ENCODE measurements around the gene DPYD.

The DPYD gene

DNA sequence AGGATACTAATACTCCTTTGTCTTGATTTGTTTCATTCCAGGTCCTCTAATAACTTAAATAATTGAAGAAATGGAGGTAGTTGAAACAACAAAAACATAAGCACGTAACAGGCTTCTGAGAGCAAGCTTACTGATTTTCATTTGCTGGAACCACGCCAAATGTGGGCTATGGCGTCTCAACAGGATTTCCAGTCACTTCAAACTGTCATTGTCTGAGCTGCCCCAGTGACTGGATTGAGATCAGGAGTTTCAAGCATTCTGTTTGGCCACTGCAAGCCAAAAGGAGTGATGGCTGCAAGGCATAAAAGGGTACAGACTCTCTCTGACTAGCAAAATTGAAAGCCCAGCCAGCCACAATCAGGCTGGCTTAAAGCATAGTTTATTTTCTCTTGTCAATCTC is 289.9 kb downstream of the DPYD start:
- in situ Hi-C loops (cut with MboI; ENCODE audit: low sequenced_read_pairs), result no loop called here

- in situ Hi-C loops (cut with MboI; ENCODE audit: low sequenced_read_pairs), result no loop called here
Observed at GRCh38 chr1:97630281-97630680, 290.6 kb downstream of the DPYD start.

DNA sequence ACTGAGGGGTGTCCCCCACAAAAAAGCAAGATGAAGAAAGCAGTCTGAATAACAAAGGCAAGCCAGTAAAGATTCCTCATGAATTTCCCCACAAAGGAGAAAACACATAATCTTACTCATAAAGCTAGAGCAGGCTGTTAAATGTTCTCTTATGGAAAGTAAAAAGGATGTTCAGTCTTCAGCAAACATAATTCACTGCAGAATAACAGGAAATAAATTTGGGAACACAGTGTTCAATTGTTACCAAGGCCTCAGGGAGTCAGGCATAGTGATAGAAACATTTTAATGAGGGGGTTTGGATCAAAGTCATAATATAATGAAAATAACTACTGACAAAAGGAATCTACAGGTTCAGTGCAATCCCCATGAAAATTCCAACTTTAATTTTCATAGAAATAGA is 297.6 kb downstream of the DPYD start:
- in situ Hi-C loops (cut with MboI; ENCODE audit: low sequenced_read_pairs), result no loop called here

- in situ Hi-C loops (cut with MboI; ENCODE audit: low sequenced_read_pairs), result no loop called here
Observed at GRCh38 chr1:97621955-97622354, 298.9 kb downstream of the DPYD start.

GRCh38 chr1:97619706-97620105 is 301.1 kb downstream of the DPYD start:
- in situ Hi-C loops (cut with MboI; ENCODE audit: low sequenced_read_pairs), result no loop called here

DNA sequence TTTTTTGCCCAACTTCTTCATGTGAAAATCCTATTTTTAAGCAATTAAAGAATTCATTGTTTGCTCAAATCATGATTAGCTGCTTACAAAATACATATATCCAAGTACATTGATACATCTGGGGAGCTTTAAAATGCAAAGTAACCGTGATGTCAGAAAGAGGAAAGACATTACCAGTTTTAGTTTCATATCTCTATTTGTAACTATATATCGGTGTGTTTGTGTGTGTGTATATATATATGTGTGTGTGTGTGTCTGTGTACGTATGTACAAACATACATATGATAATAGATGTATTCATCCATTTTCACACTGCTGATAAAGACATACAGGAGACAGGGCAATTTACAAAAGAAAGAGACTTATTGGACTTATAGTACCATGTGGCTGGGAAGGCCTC is 310.1 kb downstream of the DPYD start:
- in situ Hi-C loops (cut with MboI; ENCODE audit: low sequenced_read_pairs), result no loop called here

DNA sequence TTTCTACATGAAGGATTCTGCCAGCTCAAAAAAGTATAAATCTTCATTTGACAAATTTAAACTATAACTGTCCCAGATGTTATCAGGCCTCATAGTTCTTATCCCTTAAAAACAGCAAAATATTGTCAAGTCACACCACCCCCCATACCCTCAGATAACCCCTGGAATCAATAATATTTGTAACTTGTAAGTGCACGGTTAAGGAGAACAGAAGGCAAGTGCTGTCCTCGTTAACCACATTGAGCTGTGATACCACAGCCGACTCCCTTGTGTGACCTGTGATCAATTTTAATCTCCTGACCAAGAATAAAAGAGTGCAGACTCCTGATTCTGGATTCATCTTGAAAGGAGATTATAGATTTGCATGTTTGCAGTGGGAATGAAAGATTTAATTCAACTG is 310.7 kb downstream of the DPYD start:
- in situ Hi-C loops (cut with MboI; ENCODE audit: low sequenced_read_pairs), result no loop called here

DNA sequence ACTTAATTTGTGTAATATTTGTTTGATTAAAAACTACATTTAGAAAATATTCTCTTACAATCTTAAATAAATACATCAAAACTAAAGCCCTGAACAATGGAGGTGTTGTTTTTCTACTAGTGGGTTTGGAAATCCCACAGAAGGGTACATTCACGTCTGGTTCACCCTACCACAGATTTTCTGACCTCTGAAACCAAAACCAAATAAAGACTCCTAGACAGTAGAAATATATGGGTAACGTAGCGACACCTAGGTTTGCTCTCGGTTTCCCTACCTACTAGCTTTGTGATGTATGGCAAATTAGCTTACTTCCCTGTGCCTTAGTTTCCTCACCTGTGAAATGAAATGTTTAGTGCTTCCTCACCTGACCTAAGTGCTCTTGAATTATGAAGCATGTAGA is 312.6 kb downstream of the DPYD start:
- in situ Hi-C loops (cut with MboI; ENCODE audit: low sequenced_read_pairs), result no loop called here

GRCh38 chr1:97603776-97604175 is 317.1 kb downstream of the DPYD start:
- in situ Hi-C loops (cut with MboI; ENCODE audit: low sequenced_read_pairs), result no loop called here

DNA sequence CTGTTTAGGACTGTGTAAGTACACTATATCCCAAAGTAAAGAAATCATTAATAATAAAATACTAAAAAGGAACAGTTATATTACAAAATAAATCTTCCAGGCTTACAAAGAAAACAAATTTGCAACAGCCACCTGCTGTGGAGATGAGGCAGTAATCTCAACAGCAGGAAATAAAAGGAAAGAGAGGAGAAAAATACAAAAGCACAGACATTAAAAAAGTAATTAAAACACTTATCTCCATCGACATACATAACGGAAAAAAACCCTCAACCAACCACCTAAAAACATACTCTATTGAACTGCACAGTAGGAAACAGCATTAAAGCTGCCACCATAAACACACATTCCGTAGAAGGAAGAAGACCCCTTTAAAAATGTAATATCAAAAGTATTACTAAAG is 317.6 kb downstream of the DPYD start:
- in situ Hi-C loops (cut with MboI; ENCODE audit: low sequenced_read_pairs), result no loop called here

DNA sequence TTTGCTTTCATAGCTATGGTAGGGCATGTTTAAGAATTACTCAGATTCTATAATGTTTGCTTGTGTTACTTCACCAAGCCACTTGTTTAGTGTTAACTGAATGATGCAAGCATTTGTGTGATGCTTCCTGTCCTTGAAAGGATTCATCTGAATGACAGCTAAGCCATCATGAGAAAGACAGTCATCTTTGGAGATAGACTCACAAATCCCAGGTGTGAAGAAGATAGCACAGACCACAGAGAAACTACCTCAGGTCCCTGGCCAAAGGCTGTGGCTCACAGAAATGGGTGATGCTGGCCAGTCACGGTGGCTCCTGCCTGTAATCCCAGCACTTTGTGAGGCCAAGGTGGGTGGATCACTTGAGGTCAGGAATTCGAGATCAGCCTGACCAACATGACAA is 321.4 kb downstream of the DPYD start:
- in situ Hi-C loops (cut with MboI; ENCODE audit: low sequenced_read_pairs), result no loop called here

DNA sequence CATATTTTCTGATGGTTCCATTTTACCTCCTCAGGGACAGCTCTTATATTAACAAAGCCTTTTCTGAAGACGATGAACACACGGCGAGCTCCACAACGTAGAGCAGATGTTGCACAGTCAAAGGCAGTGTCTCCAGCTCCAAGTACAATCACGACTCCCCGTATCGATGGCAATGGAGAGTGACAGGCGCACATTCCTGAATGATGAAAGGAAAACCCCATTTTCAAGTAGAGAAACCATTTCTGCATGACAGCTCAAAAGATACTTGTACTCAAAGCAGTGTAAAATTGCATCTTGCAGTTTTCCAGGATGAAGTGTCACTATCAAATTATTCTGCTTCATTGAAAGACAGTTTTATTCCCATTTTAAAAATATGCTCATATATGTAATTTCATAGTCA is 327.6 kb downstream of the DPYD start:
- in situ Hi-C loops (cut with MboI; ENCODE audit: low sequenced_read_pairs), result no loop called here

DNA sequence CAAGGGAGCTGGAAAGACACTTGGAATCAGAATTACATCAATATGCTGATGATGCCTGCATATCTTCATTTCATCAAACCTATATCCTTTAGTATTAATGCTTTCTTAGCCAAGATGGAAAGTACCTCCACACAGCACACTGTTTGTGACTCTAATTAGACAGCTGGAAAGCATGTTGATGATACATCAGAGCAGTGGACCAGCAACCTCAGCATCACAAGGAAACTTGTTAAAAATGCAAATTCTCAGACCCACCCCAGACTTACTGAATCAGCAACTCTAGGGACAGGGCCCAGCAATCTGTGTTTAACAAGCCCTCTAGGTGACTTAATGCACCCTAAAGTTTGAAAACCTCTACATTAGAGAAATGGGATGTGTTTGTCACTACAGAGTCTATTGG is 332.1 kb downstream of the DPYD start:
- in situ Hi-C loops (cut with MboI; ENCODE audit: low sequenced_read_pairs), result no loop called here

- in situ Hi-C loops (cut with MboI; ENCODE audit: low sequenced_read_pairs), result no loop called here
Observed at GRCh38 chr1:97581614-97582051, 339.2 kb downstream of the DPYD start.

DNA sequence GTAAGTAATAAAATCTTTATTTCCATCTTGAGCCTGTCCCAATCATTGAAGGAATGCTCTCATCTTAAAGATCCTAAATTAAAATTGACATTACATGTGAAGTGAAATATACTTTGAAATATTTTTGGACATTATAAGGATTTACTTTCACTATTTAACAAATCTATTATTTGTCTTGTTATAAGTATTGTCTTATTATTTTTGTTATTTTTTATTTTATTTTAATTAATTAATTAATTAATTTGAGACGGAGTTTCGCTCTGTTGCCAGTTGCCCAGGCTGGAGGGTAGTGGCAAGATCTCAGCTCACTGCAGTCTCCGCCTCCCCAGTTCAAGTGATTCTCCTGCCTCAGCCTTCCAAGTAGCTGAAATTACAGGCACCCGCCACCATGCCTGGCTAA is 343.2 kb downstream of the DPYD start:
- in situ Hi-C loops (cut with MboI; ENCODE audit: low sequenced_read_pairs), result no loop called here

DNA sequence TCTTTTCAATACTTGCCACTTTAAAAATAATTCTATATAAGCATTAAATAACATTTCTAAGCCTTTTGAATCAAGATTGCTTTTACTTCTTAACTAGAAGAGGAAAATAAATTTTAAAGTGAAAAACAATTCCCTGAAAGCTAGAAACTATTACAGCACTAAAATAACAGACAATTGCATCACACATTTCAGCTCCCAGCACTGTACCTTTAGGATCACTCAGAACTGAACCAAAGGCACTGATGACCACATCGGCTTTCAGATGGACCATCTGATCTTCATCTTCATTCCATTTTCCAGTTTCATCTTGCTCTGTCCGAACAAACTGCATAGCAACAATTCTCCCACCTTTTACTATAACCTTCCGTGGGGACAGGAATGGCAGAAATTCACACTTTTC is 347.3 kb downstream of the DPYD start:
- in situ Hi-C loops (cut with MboI; ENCODE audit: low sequenced_read_pairs), result no loop called here

- in situ Hi-C loops (cut with MboI; ENCODE audit: low sequenced_read_pairs), result no loop called here
Observed at GRCh38 chr1:97572561-97572960, 348.3 kb downstream of the DPYD start.

DNA sequence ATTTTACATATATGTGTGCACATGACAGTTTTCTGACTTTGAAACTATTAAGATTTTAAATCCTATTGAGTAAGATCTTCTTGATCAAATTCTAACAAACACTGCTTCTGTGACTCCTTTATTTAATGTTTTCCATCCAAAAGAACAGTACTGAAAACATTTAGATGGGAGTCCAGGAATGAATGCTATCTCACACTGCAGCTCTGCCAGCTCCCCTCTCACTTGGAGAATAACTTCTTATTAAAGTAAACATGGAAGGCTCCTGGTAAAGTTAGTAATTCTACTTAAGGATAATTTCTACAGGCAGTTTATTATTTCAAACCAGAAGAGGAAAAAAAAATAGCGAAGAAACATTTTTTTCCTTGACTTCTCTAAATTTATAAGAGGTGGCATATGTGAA is 349.1 kb downstream of the DPYD start:
- in situ Hi-C loops (cut with MboI; ENCODE audit: low sequenced_read_pairs), result no loop called here

DNA sequence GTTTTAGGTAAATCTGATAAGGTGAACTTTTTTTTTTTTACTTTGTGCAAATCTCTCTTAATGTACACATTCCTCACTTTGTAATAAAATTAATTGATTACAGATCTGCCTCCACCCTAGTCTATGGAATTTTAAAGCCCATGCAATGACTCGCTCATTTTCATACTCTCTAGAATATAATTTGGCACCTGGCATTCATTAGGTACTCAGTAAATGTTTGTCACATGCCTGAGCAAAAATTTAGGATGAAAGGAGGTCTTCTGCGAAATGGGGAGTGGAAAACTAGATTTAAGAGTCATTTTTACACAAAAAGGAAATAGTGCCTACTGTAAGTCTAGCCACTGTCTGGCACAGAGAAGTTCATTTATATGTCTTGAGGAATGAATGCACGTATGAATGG is 350.1 kb downstream of the DPYD start:
- in situ Hi-C loops (cut with MboI; ENCODE audit: low sequenced_read_pairs), result no loop called here

DNA sequence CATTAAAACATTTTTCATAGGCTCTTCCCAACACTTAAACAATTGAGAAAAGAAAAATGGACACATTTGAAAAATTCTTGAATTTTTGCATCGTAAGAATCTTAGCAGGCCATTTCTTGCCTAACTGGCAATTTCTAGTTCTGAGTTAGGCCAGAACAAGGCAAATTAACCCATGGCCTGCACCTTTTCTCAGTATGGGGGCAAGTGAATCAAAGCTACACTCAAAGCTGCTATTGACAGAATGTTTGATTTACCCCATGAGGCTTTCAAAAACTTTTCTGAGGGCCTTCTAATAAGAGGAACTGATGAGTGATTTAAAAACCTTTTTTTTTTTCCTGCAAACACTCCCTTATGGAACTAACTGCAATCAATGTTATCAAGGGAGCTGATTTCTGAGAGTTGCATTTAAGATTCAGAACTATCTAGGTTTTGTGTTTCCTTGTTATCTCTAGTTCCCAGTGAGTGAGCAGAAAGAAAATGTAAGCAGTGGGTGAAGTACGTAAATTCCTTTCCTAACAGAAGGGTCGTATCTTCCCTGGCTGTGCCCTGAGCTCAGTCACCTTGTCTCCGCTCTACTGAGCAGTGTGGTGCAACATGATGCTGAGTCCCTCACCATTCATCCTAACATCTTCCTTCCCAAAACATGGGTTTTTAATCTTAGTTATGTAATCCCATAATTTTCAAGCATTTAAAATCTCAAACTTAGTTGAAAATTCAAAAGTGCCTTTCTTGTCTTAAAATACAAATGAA is 353.7 kb downstream of the DPYD start:
- in situ Hi-C loops (cut with MboI; ENCODE audit: low sequenced_read_pairs), result no loop called here

DNA sequence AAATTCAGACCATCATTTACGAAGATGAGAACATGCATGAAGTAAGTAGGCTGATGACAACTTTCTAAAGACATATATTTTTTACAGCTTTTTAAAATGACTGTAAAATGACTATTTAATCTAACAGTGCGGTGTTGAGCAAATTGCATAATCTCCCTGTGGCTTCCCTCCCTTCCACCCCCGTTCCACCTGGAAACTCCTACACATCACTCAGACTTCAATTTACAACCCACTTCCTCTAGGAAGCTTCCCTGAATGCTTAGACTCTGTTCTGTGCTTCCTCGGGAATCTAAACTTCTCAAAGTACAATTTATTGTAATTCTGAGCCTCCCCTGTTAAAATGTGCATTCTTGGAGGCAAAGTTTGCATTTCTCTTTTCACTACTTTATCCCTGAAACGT is 354.9 kb downstream of the DPYD start:
- in situ Hi-C loops (cut with MboI; ENCODE audit: low sequenced_read_pairs), result no loop called here

GRCh38 chr1:97563926-97564325 is 356.9 kb downstream of the DPYD start:
- in situ Hi-C loops (cut with MboI; ENCODE audit: low sequenced_read_pairs), result no loop called here

DNA sequence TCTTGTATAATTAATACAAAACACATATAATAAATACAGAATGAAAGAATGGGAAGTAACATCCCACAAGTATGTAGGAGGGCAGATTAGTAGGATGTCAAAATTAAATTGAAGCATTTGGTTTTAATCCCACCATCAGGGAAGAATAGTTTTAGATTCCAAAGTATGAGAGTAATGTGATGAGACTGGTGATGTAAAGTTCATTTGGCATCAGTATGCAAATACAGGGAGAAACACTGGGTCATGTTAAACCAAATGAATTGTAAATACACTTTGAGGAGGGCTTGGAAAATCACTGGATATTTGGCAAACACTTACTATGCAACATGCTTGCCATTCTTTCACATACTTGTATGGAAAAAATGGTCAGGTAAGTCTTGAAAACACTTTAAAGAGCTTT is 358.8 kb downstream of the DPYD start:
- in situ Hi-C loops (cut with MboI; ENCODE audit: low sequenced_read_pairs), result no loop called here

All from hTERT RPE-1 (cell line).